PC-3 (cell line): ENCODE results near the gene ASMTL. TPM values are rescaled to one million over a fixed set of nuclear protein-coding genes. Genes with fewer than 3 reads are reported as not detected.

ENCODE experiments used
- ATAC-seq: fragments of 200-7000 bp; cut with Tn5 transposase; 2 replicates; pipeline ENCODE4 v1.9.1; 2020; ENCODE audit warnings: mild to moderate bottlenecking, moderate library complexity
- BruUV-seq: library from RNA; stranded (reverse); fragments of 400-500 nt; replicated peaks from 2 replicates; lab custom pipeline; 2021; lab: Mats Ljungman, UMichigan
- CTCF ChIA-PET: fragments of 300-600 bp; sonication (Branson Sonifier 250); formaldehyde crosslinking; loops from one replicate; lab custom pipeline; 2022; ENCODE audit warnings: antibody characterized with exemption; lab: Charles Lee
- POLR2A ChIA-PET: fragments of 300-600 bp; sonication (Branson Sonifier 250); formaldehyde crosslinking; loops from one replicate; lab custom pipeline; 2022; ENCODE audit warnings: antibody characterized with exemption; ENCODE audit not compliant: unreplicated experiment; lab: Charles Lee
- DNase-seq: peaks from one replicate; pipeline ENCODE4 v3.0.0-alpha.2; 2015
- H2AFZ ChIP-seq: fragments of 300-600 bp; sonication (generic); 2 replicates; pipeline ENCODE4 v1.6.0; 2016; ENCODE audit warnings: antibody characterized with exemption, low read length
- H3F3A ChIP-seq: fragments of 300-600 bp; sonication (generic); one replicate; pipeline ENCODE4 v1.6.0; 2017; ENCODE audit warnings: antibody characterized with exemption, low read length, control low read depth, mild to moderate bottlenecking; ENCODE audit not compliant: unreplicated experiment
- H3K27ac ChIP-seq: fragments of 300-600 bp; sonication (generic); 2 replicates; pipeline ENCODE4 v1.5.1; 2016; ENCODE audit warnings: mild to moderate bottlenecking, low read length
- H3K27me3 ChIP-seq: fragments of 300-600 bp; sonication (generic); 2 replicates; pipeline ENCODE4 v1.6.1; 2016; ENCODE audit warnings: low read length, mixed read lengths
- H3K36me3 ChIP-seq: fragments of 300-600 bp; sonication (generic); 2 replicates; pipeline ENCODE4 v1.6.1; 2016; ENCODE audit warnings: low read depth, mixed run types, low read length, mixed read lengths
- H3K4me1 ChIP-seq: fragments of 300-600 bp; sonication (generic); 2 replicates; pipeline ENCODE4 v1.5.1; 2016; ENCODE audit warnings: low read length; ENCODE audit not compliant: insufficient read depth
- H3K4me2 ChIP-seq: fragments of 300-600 bp; sonication (generic); 2 replicates; pipeline ENCODE4 v1.6.0; 2016; ENCODE audit warnings: low read length
- H3K4me3 ChIP-seq: fragments of 300-600 bp; sonication (generic); 2 replicates; pipeline ENCODE4 v1.5.1; 2016; ENCODE audit warnings: mild to moderate bottlenecking, low read length, mixed read lengths
- H3K79me2 ChIP-seq: fragments of 300-600 bp; sonication (generic); 2 replicates; pipeline ENCODE4 v1.6.1; 2017; ENCODE audit warnings: low read length, mixed read lengths
- H3K9ac ChIP-seq: fragments of 300-600 bp; sonication (generic); 2 replicates; pipeline ENCODE4 v1.6.0; 2016; ENCODE audit warnings: mild to moderate bottlenecking, low read length
- H3K9me2 ChIP-seq: fragments of 300-600 bp; sonication (generic); replicated peaks from 2 replicates; pipeline ENCODE4 v1.6.1; 2016; ENCODE audit warnings: mixed run types, low read length, mixed read lengths
- H3K9me3 ChIP-seq: fragments of 300-600 bp; sonication (generic); 2 replicates; pipeline ENCODE4 v1.6.1; 2016; ENCODE audit warnings: low read length, mixed read lengths
- H4K20me1 ChIP-seq: fragments of 300-600 bp; sonication (generic); 2 replicates; pipeline ENCODE4 v1.6.1; 2016; ENCODE audit warnings: low read length, mixed read lengths
- EZH2 ChIP-seq: fragments of 300-600 bp; sonication (generic); IDR thresholded peaks from one replicate; pipeline ENCODE4 v1.6.1; 2017; ENCODE audit warnings: antibody characterized with exemption, mild to moderate bottlenecking, low read length; ENCODE audit not compliant: unreplicated experiment
- EZH2phosphoT487 ChIP-seq: fragments of 300-600 bp; sonication (generic); IDR thresholded peaks from 2 replicates; pipeline ENCODE4 v1.6.1; 2018; ENCODE audit warnings: mild to moderate bottlenecking, antibody characterized with exemption, low read length, borderline replicate concordance
- intact Hi-C: fragments of 100-400 bp; cut with micrococcal nuclease; formaldehyde crosslinking; loops from 2 replicates; pipeline ENCODE4 v1.9.0; 2023
- total RNA-seq: library from RNA; depleted of rRNA; stranded (reverse); fragments of >200 nt; gene quantifications from 2 replicates; pipeline ENCODE4 v1.2.3, GENCODE V29; 2014
- TF ChIP-seq, protein P1 (sequence below): fragments of 300-600 bp; sonication (generic); conservative IDR thresholded peaks from 2 replicates; pipeline ENCODE4 v1.5.1; 2017; ENCODE audit warnings: antibody characterized with exemption, low read depth, mild to moderate bottlenecking, low read length

ASMTL gene
- total RNA-seq, 1 experiment from 2014 or later = 6.7 TPM

DNA sequence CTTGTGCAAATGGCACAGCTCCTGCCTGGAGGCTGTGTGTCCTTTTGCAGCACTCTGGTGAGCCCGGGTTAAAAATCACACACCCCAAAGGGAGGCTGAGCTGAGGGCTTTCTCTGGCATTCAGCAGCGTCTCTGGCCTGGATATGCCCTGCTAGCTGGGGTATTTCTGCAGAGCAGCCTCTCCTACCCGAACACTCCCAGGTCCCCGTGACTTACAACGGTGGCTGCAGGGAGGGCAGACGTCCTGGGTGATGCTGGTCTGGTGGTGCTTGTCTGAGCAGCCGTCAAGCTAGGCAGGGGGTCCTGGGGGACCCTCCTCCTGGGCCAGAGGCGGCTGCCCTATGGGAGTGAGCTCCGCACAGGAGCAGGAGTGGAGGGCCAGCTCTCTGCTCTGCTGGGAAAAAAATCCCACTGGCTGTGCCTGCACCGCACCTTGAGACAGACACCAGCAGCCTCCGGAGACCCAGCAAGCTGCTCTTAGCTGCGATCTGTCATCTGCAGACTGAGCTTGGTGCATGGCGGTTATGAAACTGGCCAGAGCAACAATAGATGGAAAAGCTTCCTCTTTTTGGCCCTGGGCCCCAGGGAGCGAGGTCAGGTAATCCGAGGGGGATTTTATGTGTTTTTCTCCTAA is 41.3 kb upstream of the ASMTL start:
- CTCF ChIA-PET = no interaction called here
- Histone ChIP-seq H2AFZ (peak overlapping the region; percentile 9; the same call in 1 of the 2 replicates), H4K20me1 (no peaks in the 10 kb centered on the region), H3K4me1 (no peaks in the 10 kb centered on the region), H3F3A (no peaks in the 10 kb centered on the region), H3K4me3 (no peak overlapping the region), H3K9ac (no peak overlapping the region), H3K4me2 (peak overlapping the region; percentile 57; the same call in 1 of the 2 replicates), H3K36me3 (no peaks in the 10 kb centered on the region), H3K9me2 (no peaks in the 10 kb centered on the region), H3K9me3 (no peaks in the 10 kb centered on the region), H3K79me2 (no peaks in the 10 kb centered on the region), H3K27ac (no peak overlapping the region), H3K27me3 (no peaks in the 10 kb centered on the region)
- no TSS peak for BruUV-seq
- DNase-seq (no peak), ATAC-seq (no peak; the same call in 1 of the 2 replicates)
- TF ChIP-seq EZH2phosphoT487 = no peak
- TF ChIP-seq EZH2 = no peak
- TF ChIP-seq, protein P1, sequence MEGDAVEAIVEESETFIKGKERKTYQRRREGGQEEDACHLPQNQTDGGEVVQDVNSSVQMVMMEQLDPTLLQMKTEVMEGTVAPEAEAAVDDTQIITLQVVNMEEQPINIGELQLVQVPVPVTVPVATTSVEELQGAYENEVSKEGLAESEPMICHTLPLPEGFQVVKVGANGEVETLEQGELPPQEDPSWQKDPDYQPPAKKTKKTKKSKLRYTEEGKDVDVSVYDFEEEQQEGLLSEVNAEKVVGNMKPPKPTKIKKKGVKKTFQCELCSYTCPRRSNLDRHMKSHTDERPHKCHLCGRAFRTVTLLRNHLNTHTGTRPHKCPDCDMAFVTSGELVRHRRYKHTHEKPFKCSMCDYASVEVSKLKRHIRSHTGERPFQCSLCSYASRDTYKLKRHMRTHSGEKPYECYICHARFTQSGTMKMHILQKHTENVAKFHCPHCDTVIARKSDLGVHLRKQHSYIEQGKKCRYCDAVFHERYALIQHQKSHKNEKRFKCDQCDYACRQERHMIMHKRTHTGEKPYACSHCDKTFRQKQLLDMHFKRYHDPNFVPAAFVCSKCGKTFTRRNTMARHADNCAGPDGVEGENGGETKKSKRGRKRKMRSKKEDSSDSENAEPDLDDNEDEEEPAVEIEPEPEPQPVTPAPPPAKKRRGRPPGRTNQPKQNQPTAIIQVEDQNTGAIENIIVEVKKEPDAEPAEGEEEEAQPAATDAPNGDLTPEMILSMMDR = no peak
- POLR2A ChIA-PET = no interaction called here
- intact Hi-C loops = no loop called here

- no peak; the same call in 1 of the 2 replicates for ATAC-seq
- intact Hi-C loops = no loop called here
- POLR2A ChIA-PET = no interaction called here
These were observed 40.7 kb upstream of the ASMTL start for GRCh38 chrX:1493412-1493811.

More at GRCh38 chrX:1493412-1493811, 40.7 kb upstream of the ASMTL start:
- Histone ChIP-seq H3K79me2 (no peaks in the 10 kb centered on the region), H3K9me3 (no peaks in the 10 kb centered on the region), H3K9me2 (no peaks in the 10 kb centered on the region), H3K9ac (no peak overlapping the region), H3K4me2 (peak overlapping the region; percentile 57; the same call in 1 of the 2 replicates), H4K20me1 (no peaks in the 10 kb centered on the region), H3F3A (no peaks in the 10 kb centered on the region), H2AFZ (peak overlapping the region; percentile 9; the same call in 1 of the 2 replicates), H3K4me1 (no peaks in the 10 kb centered on the region), H3K36me3 (no peaks in the 10 kb centered on the region), H3K27ac (no peak overlapping the region), H3K27me3 (no peaks in the 10 kb centered on the region), H3K4me3 (no peak overlapping the region)
- no TSS peak for BruUV-seq
- TF ChIP-seq, protein P1 = no peak
- TF ChIP-seq EZH2 (no peak), EZH2phosphoT487 (no peak)
- CTCF ChIA-PET = no interaction called here
- DNase-seq = no peak
